HG03571 (cell line): ENCODE data around the gene EDC4.
"Not testable (repeated sequence)": the region's sequence is repeated elsewhere in the genome, so short reads cannot be mapped to it uniquely, and the experiment has no call there.

Experiments used
- ATAC-seq: cut with Tn5 transposase; IDR thresholded peaks from one replicate; pipeline ENCODE4 v1.9.1; 2021; ENCODE audit not compliant: unreplicated experiment

Gene EDC4

DNA sequence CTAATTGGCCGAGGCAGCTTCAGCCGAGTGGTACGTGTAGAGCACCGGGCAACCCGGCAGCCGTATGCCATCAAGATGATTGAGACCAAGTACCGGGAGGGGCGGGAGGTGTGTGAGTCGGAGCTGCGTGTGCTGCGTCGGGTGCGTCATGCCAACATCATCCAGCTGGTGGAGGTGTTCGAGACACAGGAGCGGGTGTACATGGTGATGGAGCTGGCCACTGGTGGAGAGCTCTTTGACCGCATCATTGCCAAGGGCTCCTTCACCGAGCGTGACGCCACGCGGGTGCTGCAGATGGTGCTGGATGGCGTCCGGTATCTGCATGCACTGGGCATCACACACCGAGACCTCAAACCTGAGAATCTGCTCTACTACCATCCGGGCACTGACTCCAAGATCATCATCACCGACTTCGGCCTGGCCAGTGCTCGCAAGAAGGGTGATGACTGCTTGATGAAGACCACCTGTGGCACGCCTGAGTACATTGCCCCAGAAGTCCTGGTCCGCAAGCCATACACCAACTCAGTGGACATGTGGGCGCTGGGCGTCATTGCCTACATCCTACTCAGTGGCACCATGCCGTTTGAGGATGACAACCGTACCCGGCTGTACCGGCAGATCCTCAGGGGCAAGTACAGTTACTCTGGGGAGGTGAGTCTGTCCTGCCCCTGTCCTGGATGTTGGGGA, 36.3 kb downstream of the EDC4 start:
- no peak for ATAC-seq

- no peak for ATAC-seq
These were observed 37.3 kb downstream of the EDC4 start for GRCh38 chr16:67910158-67910557.

GRCh38 chr16:67914758-67915495, 42.1 kb downstream of the EDC4 start:
- ATAC-seq = no peak

DNA sequence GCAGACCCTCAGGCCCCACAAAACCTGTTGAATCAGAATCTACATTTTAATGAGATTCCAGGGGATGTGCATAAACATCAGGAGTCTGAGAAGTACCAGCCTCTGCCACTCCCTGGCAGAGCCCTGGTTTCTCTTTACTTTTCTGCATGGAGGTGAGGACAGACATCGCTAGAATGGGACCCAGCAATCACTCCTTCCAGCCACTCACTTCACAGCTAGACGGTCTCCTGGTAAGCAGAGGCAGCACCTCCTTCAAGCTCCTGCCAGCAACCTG, 42.6 kb downstream of the EDC4 start:
- not testable (repeated sequence) for ATAC-seq

- ATAC-seq = no peak
These were observed 43.2 kb downstream of the EDC4 start for GRCh38 chr16:67915831-67916723.

DNA sequence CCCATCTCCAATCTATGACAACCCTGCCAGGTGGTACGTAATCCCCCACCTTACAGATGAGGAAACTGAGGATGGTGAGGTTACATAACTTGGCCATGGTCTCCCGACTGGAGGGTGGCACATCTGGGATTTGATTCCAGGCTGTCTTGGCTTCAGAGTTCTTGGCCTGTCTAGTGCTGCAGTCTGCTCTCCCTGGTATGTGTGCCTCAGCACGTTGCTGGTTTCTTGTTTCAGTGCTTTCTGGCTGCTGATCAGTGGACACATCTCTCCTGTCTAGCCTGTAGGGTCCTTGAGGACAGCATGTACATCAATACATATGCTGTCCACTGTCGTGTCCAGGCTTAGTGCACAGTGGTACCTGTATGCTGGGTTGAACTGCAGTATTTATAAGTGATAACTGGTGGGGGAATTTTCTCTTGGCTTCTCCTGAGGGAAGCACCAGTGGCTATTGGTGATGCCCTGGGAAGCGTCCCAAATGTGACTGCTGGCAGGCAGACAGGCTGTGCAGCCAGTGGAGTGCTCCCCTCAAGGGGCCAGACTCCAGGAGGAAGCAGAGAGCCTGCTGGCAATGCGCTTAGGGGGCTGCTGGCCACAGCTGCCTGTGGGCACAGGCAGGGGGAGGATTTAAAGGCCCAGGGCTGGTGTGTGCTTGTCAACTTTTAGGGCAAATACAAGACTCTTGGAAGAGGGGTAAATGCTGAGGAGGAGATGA, 44.4 kb downstream of the EDC4 start:
- ATAC-seq = no peak

DNA sequence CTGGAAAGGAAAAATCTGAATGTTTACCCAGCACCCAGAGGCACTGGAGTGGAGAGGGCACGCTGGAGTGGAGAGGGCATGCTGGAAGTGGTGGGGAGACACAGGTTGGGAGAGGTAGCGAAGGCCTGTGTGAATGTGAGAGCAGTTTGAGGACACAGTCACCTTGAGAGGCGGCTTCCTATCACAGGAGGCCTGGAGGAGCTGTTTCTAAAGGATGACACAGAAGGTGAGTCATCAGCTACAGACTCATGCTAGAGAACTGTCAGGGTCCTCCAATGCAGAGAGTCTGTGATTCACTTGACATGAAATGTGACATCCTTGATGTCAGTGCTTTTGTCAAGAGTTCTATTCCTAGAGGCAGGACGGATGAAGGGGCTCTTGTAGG, 45.0 kb downstream of the EDC4 start:
- ATAC-seq = no peak

GRCh38 chr16:67919622-67920221, 46.9 kb downstream of the EDC4 start:
- ATAC-seq = no peak

- ATAC-seq = no peak
These were observed 49.4 kb downstream of the EDC4 start for GRCh38 chr16:67922221-67922620.

DNA sequence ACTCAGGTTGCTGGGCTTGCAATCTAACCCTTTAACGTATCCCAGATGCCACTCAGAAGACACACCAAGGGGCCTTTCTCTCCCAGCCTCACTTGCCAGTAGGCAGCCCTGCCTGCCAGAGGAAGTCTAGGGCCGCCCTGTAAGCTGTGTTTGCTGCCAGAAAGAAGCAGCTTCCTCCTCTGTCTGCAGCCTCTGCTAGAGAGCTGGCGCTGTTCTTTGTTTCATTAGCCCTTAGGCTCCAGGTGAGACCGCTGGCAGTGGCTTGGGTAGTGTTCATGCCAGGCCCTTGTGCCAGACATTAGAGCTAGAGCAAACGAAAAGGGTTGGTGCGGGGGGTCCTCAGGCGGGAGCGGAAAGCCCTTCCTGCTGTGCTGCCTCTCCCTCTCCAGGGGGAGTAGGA, 49.9 kb downstream of the EDC4 start:
- ATAC-seq = no peak

- no peak for ATAC-seq
These were observed 50.7 kb downstream of the EDC4 start for GRCh38 chr16:67923414-67924116.

- ATAC-seq = no peak
These were observed 51.5 kb downstream of the EDC4 start for GRCh38 chr16:67924140-67924906.

DNA sequence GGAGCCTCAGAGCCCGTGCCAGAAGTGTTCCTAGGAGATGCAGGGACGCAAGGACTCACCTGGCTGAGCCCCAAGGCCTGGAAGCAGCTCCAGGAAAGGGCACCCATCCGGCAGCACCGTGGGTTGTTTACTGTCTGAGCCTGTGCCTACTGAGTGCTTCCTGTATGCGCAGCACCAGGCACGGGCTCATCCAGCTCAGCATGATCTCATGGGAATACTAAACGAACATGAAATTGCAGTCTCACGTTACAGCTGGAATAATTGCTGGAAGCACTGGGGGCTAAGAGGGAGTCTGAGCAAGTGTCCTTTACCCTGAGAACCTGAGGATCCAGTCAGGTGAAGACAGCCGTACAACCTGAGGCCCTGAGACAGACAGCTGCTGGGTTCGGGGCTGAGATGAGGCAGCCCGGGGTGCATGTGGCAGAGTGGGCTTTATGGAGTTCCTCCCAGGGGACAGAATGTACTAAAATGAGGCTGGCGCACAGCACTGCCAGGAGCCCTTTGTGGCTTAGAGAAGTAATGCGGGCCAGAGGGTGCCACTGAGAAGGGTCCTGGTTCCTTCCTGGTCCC, 53.4 kb downstream of the EDC4 start:
- ATAC-seq = no peak

DNA sequence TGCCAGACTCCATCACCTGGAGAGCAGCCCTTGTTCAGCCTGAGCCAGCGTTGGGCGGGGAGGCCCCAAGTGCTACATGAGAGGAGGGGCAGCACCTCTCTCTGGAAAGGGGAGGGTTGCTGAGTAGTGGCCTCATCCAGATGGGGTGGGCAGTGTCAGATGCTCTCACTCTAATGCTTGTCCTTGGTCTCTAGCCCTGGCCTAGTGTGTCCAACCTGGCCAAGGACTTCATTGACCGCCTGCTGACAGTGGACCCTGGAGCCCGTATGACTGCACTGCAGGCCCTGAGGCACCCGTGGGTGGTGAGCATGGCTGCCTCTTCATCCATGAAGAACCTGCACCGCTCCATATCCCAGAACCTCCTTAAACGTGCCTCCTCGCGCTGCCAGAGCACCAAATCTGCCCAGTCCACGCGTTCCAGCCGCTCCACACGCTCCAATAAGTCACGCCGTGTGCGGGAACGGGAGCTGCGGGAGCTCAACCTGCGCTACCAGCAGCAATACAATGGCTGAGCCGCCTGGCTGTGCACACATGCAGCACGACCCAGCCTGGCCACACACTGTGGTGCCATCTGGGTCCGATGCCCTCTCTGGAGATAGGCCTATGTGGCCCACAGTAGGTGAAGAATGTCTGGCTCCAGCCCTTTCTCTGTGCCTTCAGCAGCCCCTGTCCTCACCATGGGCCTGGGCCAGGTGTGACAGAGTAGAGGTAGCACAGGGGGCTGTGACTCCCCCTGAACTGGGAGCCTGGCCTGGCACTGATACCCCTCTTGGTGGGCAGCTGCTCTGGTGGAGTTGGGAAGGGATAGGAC, 54.5 kb downstream of the EDC4 start:
- ATAC-seq = no peak

DNA sequence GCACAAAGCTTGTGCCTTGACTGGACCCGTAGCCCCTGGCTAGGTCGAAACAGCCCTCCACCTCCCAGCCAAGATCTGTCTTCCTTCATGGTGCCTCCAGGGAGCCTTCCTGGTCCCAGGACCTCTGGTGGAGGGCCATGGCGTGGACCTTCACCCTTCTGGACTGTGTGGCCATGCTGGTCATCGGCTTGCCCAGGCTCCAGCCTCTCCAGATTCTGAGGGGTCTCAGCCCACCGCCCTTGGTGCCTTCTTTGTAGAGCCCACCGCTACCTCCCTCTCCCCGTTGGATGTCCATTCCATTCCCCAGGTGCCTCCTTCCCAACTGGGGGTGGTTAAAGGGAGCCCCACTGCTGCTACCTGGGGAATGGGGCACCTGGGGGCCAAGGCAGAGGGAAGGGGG, 55.3 kb downstream of the EDC4 start:
- ATAC-seq = no peak

DNA sequence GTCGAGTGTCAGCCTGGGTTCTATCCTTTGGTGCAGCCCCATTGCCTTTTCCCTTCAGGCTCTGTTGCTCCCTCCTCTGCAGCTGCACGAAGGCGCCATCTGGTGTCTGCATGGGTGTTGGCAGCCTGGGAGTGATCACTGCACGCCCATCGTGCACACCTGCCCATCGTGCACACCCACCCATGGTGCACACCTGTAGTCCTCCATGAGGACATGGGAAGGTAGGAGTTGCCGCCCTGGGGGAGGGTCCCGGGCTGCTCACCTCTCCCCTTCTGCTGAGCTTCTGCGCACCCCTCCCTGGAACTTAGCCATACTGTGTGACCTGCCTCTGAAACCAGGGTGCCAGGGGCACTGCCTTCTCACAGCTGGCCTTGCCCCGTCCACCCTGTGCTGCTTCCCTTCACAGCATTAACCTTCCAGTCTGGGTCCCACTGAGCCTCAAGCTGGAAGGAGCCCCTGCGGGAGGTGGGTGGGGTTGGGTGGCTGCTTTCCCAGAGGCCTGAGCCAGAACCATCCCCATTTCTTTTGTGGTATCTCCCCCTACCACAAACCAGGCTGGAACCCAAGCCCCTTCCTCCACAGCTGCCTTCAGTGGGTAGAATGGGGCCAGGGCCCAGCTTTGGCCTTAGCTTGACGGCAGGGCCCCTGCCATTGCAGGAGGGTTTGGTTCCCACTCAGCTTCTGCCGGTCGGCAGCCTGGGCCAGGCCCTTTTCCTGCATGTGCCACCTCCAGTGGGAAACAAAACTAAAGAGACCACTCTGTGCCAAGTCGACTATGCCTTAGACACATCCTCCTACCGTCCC, 55.9 kb downstream of the EDC4 start:
- peak; percentile 44 for ATAC-seq

GRCh38 chr16:67930191-67930590, 57.3 kb downstream of the EDC4 start:
- no peak for ATAC-seq
